Uterus (tissue), 2 donors: ENCODE measurements around the gene VAX1.

ENCODE experiments used
- CTCF ChIP-seq, 4 experiments: fragments of 200-600 bp in 2 of 4; fragments of 450-650 bp in 2 of 4; sonication (generic) in 2 of 4; IDR thresholded peaks; one replicate each; pipeline ENCODE4 v1.5.1; 2016 to 2019; ENCODE audit warnings: antibody characterized with exemption in 4 of 4, mild to moderate bottlenecking in 2 of 4, moderate library complexity in 1 of 4
- POLR2A ChIP-seq, 2 donors: fragments of 450-650 bp; IDR thresholded peaks; one replicate each; pipeline ENCODE4 v1.6.1; 2016; ENCODE audit warnings: antibody characterized with exemption in 2 of 2, mild to moderate bottlenecking in 1 of 2, moderate library complexity in 1 of 2

DNA sequence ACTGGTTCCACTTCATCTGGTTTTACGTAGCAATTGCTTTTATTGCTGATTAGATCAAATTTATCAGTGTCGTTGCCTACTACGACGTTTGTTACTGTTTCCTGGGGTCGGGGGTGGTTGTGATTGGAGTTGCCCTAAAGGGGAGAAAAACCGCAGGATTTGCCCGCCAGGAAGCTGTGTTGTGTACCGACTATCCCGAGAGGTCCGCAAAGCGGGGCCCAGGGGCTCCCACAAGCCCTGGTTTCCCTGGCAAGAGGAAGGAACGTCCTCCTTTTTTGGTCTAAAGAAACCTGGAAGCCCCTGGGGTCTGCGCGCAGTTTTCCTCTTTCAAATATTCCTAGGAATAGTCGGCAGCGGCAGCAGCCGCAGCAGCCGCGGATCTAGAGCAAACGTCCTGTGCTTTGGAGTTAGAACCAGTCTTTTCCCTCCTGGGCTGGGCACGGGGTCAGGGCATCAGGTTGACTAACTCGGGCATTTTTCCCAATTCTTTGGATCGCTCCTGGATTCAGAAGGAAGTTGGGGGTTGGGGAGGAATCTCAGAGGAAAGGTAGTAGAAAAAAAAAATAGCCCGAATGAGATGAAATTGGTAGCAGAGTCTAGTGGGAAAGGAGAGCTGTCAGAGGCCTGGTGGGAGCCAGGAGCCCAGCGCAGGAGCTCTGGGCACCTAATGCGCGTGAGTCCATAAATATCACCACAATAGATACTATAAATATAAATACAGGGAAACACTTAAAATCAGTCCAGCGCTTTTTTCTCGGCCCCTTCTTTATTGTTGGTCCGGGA, 4.6 kb downstream of the VAX1 start:
- no peak for TF ChIP-seq CTCF (IDR thresholded peaks at IDR 0.05)
- no peak for TF ChIP-seq POLR2A (IDR thresholded peaks at IDR 0.05)
